Right atrium auricular region (tissue), 2 donors: ENCODE measurements around the gene GCSH. TPM values are rescaled to one million over a fixed set of nuclear protein-coding genes. Genes with fewer than 3 reads are reported as not detected.

Experiments used
- DNase-seq: peaks from one replicate; pipeline ENCODE4 v3.0.0-alpha.2; 2019; ENCODE audit warnings: low spot score
- H3K27ac ChIP-seq, 2 donors: fragments of 200-600 bp; sonication (generic); 1 replicate in 1 of 2; 2 replicates in 1 of 2; pipeline ENCODE4 v1.5.1; 2016 to 2019
- H3K27me3 ChIP-seq, 2 donors: fragments of 200-600 bp; sonication (generic); one replicate each; pipeline versions ENCODE4 v1.5.1 to v1.6.0; 2017 to 2019
- H3K36me3 ChIP-seq: fragments of 200-600 bp; sonication (generic); one replicate; pipeline ENCODE4 v1.5.1; 2016
- H3K4me1 ChIP-seq, 2 donors: fragments of 200-600 bp; sonication (generic); one replicate each; pipeline versions ENCODE4 v1.5.1 to v1.6.0; 2017 to 2019
- H3K4me3 ChIP-seq, 2 donors: fragments of 200-600 bp; sonication (generic); 1 replicate in 1 of 2; 2 replicates in 1 of 2; pipeline ENCODE4 v1.5.1; 2017 to 2019; ENCODE audit warnings: mild to moderate bottlenecking in 1 of 2, moderate library complexity in 1 of 2
- H3K9me3 ChIP-seq, 2 donors: fragments of 200-600 bp; sonication (generic); one replicate each; pipeline ENCODE4 v1.5.1; 2019
- CTCF ChIP-seq, 2 donors: fragments of 200-600 bp; sonication (generic); IDR thresholded peaks; one replicate each; pipeline ENCODE4 v1.5.1; 2019; ENCODE audit warnings: antibody characterized with exemption in 2 of 2
- total RNA-seq, 2 donors: library from RNA; depleted of rRNA; stranded (reverse); fragments of >200 nt; gene quantifications; one replicate each; pipeline ENCODE4 v1.1.0, GENCODE V29; 2016

The GCSH gene
- total RNA-seq, 2 donors from 2014 or later: 12.3 to 16.9 TPM

- Histone ChIP-seq H3K4me3 (no peak overlapping the region), H3K27ac (no peak overlapping the region), H3K4me1 (no peaks in the 10 kb centered on the region), H3K27me3 (no peaks in the 10 kb centered on the region), H3K9me3 (no peaks in the 10 kb centered on the region), H3K36me3 (no peaks in the 10 kb centered on the region)
- TF ChIP-seq CTCF (IDR thresholded peaks at IDR 0.05): no peak
- DNase-seq: no peak
Observed at GRCh38 chr16:81107511-81107910, 11.3 kb upstream of the GCSH start.

GRCh38 chr16:81106826-81107503 lies 10.8 kb upstream of the GCSH start:
- H3K4me1 ChIP-seq: no peaks in the 10 kb centered on the region
- H3K36me3 ChIP-seq: no peaks in the 10 kb centered on the region
- H3K4me3 ChIP-seq: no peak overlapping the region
- H3K27me3 ChIP-seq: no peaks in the 10 kb centered on the region
- no peak for TF ChIP-seq CTCF (IDR thresholded peaks at IDR 0.05)
- no peak overlapping the region for H3K27ac ChIP-seq
- H3K9me3 ChIP-seq: no peaks in the 10 kb centered on the region
- DNase-seq: no peak

- TF ChIP-seq CTCF (IDR thresholded peaks at IDR 0.05): no peak
- Histone ChIP-seq H3K36me3 (no peaks in the 10 kb centered on the region), H3K9me3 (no peaks in the 10 kb centered on the region), H3K4me3 (no peak overlapping the region), H3K27ac (no peak overlapping the region), H3K4me1 (no peaks in the 10 kb centered on the region), H3K27me3 (no peaks in the 10 kb centered on the region)
- no peak for DNase-seq
Observed at GRCh38 chr16:81105946-81106345, 9.8 kb upstream of the GCSH start.

GRCh38 chr16:81101702-81102101 lies 5.5 kb upstream of the GCSH start:
- H3K4me3 ChIP-seq: no peak overlapping the region
- no peaks in the 10 kb centered on the region for H3K9me3 ChIP-seq
- H3K36me3 ChIP-seq: no peaks in the 10 kb centered on the region

GRCh38 chr16:81099958-81100357 lies 3.8 kb upstream of the GCSH start:
- DNase-seq: no peak
- Histone ChIP-seq H3K27me3 (no peaks in the 10 kb centered on the region), H3K9me3 (no peaks in the 10 kb centered on the region), H3K36me3 (no peaks in the 10 kb centered on the region), H3K27ac (no peak overlapping the region), H3K4me3 (no peak overlapping the region), H3K4me1 (peaks cover 0 to 2% of the 10 kb centered on the region in 2 donors)
- TF ChIP-seq CTCF (IDR thresholded peaks at IDR 0.05): no peak

More at GRCh38 chr16:81101702-81102101, 5.5 kb upstream of the GCSH start:
- Histone ChIP-seq H3K27ac (no peak overlapping the region), H3K4me1 (no peaks in the 10 kb centered on the region), H3K27me3 (no peaks in the 10 kb centered on the region)
- TF ChIP-seq CTCF (IDR thresholded peaks at IDR 0.05): no peak
- DNase-seq: no peak

- no peak overlapping the region for H3K4me3 ChIP-seq
- no peak for DNase-seq
- H3K36me3 ChIP-seq: no peaks in the 10 kb centered on the region
- no peak for TF ChIP-seq CTCF (IDR thresholded peaks at IDR 0.05)
- H3K27me3 ChIP-seq: no peaks in the 10 kb centered on the region
- H3K27ac ChIP-seq: no peak overlapping the region
- peaks cover 0 to 4% of the 10 kb centered on the region in 2 donors for H3K4me1 ChIP-seq
- no peaks in the 10 kb centered on the region for H3K9me3 ChIP-seq
Observed at GRCh38 chr16:81097230-81097629, 1.0 kb upstream of the GCSH start.
